GM21825 (cell line): ENCODE data around the gene PCBP3.

Experiments
- ATAC-seq: cut with Tn5 transposase; IDR thresholded peaks from one replicate; pipeline ENCODE4 v1.9.1; 2021; ENCODE audit warnings: mild to moderate bottlenecking, moderate library complexity; ENCODE audit not compliant: unreplicated experiment

Gene PCBP3

DNA sequence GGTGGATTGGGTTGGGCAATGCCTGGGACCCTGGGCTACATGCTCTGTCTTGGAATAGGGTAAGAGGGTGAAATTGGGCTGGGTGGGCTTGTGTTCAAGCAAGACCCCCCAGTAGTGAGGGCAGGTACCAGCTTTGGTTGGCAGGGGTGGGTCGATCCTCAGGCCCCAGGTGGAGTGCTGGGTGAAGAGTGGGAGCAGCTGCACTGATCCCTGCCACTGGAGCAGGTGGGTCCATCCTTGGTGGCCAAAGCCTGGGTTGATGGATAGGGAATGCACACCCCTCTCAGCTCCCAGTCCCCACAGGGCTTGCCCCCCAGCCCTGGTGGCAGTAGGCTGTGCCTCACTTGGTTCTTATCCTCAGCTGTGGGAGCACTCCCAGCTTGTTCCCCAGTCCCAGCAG lies 135.2 kb downstream of the PCBP3 start:
- no peak for ATAC-seq

DNA sequence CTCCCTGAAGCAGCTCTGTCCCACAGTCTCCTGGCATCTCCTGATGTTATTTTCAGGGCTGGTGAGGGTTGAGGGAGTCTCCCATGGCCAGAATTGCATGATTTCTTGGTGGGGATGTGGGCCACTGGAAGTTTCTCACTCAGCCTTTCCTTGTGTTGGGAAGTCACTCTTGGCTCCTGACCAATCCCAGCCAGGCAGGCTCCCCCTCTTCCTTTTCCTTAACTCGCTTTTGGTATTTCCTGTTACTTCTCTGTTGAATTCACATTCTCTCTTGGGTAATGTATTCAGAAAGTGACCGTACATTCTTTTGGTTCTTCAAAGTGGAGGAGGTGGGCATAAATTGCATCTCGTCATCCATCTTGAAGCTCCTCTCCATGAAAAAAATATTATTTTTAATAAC lies 135.7 kb downstream of the PCBP3 start:
- ATAC-seq: no peak

DNA sequence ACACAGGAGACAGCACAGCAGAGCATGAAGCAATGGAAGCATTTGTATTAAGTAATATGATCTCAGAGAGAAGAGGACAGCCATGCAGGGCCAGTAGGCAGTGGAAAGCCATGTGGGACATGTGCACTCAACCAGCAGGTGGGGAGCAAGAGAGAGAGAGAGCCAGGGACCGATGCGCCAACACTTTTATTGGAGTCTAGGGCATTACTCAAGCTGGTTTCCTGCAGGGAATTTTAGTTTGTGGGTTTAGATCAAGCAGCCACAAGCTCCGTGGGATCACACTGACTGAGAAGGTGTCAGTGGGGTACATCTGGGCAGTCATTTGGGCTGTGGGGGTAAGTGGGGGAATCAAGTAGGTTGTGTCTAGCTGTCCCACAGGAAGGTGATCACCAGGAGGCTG lies 137.1 kb downstream of the PCBP3 start:
- ATAC-seq: no peak

DNA sequence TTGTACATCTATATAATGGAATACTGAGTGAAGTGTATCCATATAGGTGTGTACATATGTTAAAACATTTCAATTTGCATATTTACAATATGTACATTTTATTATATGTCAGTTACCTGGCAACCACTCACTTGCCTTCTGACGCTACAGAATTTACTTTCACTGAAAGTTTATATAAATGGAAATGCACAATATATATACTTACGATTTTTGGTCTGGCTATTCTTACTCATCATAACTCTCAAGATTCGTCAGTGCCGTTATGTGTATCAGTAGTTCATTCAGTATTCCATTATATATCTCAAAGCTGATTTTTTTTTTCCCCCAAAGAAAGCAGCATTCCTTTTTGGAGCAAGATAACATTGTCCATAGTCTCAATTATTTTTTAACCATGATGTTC lies 138.2 kb downstream of the PCBP3 start:
- no peak for ATAC-seq

DNA sequence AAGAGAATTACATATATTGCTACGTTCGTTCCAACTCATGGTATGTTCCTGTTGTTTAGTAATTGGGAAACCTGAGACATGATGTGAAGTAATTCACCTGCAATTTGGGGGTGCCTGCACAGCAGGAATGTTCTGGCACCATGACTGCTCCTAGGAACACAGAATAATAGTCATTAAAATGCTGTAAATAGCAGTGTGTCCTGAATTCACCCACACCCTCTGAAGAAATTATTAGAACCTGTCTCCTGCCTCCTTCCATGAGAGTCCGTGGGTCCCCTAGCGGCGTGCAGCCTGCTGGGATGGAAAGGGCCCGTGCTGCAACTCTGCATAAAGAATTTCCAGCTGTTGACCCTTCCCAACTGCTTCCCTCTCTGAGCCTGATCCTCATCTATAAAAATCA lies 143.1 kb downstream of the PCBP3 start:
- ATAC-seq: no peak

DNA sequence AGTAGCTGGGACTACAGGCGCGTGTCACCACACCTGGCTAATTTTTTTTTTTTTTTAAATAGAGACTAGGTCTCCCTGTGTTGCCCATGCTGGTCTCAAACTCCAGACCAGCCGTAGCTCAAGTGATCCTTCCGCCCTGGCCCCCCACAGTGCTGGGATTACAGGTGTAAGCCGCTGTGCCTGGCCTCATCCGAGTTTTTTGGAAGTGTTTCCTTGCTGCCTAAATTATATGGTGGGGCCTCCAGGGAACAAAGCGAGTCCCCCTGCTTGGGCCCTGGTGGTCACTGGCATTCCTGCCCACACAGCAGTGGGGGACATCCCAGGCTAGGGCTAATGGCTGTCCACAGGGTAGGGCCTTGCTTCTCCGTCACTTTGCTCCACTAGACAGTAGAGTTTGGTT lies 143.8 kb downstream of the PCBP3 start:
- ATAC-seq: no peak

DNA sequence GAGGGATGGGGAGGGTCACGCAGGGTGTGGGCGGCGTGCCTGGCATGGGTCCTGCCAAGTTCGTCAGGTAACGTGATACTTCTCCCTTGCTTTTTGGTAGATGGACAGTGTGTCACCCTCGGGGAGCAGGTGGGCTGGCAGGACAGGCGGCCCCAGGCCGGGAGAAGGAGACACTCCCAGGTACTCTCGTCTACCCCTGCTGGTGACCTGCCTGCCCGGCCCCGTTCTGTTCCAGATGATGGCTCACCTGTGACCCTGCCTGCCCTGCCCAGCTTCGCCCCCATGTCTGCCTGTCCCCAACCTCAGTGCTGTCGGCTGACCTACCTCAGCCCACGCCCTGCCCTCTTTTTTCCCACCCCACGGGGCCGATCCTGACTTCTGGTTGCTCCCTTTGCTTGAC lies 144.7 kb downstream of the PCBP3 start:
- no peak for ATAC-seq

DNA sequence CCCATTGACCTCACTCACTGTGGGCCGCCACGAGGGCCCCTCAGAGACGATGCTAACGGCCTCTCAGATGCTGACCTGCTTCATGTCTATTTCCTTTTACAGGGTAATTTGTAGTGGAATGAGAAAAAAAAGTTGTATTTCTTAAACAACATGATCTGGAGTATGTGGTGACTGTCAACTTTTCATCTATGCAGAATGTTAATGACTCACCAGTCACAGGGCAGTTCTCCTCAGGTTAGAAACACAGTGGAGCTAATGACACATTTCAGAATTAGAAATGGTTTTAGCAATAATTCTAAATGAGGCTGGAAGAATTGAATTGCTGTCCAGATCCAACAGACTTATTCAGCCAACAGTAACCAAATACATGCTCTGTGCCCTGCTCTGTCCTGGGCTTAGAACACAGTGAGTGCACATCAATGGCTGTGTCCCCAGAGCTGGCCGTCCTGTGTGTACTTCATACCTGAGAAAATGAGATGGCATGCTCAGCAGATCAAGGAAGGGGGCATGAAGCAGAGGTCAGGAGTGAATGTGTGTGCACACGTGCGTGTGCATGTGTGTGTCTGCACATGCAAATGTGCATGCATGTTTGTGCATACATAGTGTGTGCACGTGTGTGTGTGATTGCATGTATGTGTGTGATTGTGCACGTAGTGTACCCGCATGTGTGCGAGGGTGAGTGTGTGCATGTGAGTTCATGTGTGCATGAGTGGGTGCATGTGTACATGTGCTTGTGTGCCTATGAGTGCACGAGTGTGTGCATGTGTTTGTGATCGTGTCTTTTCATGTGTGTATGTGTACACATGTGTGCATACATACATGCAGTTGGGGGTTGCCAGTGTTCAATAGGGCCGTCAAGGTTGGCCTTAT lies 145.3 kb downstream of the PCBP3 start:
- ATAC-seq: no peak

DNA sequence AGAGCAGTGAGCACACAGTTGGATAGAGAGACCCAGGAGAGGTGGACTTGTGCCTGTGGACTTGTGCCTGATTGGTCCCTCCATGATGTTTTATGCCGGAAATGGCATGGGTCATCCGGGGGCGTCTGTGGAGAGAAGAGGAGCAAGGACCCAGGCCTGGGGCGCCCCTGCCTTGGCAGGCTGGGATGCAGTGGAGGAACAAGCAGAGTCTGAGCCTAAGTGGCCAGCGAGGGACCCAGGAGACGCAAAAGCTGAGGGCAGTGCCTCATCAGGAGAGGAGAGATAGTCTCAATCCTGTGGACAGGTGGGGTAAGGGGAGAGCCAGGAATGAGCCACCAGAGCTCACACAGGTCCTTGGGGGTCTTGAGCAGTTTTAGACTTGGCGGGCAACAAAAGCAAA lies 146.9 kb downstream of the PCBP3 start:
- ATAC-seq: no peak

DNA sequence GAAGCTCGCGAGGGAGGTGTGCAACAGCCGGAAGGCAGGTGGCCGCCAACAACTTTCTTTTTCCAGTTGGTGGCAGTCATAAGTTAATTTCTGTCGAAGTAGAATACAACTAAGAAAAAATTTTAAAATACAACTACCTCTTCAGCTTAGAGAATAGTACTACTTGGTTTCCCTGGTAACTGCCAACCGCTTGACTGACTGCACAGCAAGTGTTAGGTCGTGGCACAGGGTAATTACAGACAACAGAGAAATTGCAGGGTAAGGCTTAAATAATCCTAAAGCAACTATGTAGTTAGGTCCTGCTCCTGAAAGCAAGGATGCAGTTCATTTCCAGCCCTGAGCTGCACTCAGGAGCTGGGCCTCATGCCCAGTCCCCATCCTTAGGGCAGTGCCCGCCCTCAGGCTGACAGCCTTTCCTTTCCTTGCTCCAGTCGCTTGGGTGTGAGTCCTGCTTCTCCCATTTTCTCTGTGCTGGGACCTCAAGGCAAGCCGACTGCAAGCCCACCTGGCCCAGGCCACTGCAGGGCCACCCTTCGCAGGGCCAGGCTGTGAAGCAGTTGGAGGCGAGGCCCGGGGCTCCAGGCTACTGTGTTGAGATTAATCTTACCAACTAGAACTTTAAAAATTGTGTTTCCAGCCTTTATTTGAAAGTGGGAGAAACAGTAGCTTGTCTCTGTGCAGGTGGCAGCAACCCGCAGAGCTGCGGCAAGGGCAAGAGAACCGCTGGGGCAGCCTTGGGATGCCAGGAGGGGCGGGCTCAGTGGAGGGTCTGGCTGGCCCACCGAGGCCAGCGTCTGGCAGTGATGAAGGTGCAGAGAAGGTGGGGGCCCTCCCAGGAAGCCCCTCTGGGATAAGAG lies 148.3 kb downstream of the PCBP3 start:
- no peak for ATAC-seq

DNA sequence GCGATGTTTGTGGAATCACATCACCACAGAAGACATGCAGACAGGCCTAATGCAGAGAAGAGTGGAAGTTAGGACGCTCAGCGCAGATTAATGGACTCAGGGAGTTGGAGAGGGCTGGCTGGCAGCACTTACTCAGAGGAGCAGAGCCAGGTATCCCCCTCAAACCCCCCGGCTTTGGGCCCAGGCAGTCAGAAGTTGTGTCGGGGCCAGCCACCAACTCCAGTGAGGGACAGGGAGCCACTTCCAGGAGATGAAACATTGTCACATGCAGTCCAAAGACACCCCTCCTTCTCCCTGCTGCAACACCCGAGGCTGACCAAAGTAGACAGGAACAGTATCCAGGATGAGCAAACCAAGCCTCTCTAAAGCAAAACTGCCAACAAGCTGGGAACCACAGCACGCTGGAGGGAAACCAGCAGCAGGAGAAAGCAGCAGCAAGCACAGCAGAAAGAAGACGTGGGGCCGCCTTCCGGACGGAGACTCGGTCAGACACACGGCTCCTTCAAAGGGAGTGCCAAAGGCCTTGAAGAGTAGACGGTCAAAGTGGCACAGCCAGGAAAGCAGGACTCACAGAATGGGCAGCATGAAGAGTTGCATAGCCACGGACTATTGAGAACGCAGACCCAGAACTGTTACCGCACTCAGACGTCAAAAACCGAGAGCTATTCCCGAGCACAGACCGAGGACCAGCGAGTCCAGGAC lies 149.3 kb downstream of the PCBP3 start:
- no peak for ATAC-seq

DNA sequence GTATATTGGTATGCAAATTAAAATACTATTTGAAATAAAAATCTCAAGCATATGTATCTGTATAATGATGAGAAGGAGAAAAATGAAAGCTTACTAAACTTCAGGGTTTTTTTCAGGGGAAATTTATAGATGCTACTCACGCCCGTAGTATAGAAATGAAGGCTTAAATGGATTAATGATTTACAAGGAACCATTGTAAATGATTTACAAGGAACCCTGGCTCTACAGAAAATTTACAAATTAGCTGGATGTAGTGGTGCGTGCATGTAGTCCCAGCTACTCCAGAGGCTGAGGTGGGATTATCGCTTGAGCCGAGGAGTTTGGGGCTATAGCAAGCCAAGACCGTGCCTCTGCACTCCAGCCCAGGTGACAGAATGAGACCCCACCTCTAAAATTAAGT lies 150.5 kb downstream of the PCBP3 start:
- no peak for ATAC-seq

DNA sequence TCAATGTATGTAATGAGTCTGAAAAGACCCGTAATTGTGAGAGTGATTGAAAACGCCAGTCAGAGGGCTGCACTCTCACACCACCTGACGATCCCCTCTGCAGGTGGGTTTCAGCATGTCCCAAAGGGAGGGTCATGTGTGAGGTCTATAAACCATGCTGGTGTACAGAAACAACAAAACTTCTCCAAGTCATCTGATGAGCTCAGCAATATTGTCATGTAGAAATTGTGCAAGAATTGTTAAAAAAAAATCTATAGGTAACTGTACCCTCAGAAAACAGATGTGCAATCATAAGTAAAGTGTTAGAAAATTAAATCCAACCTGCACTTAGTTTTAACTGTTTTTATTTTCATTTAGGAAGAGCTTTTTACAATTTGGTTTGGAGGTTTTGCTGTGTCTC lies 152.5 kb downstream of the PCBP3 start:
- ATAC-seq: no peak

DNA sequence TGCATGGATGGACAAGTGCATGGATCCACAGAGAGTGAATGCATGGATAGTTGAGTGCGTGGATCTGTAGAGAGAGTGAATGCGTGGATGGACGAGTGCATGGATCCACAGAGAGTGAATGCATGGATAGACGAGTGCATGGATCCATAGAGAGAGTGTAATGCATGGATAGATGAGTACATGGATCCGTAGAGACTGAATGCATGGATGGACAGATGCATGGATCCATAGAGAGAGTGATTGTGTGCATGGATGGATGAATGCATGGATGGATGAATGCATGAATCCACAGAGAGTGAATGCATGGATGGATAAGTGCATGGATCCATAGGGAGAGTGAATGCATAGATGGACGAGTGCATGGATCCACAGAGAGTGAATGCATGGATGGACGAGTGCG lies 153.8 kb downstream of the PCBP3 start:
- no peak for ATAC-seq

DNA sequence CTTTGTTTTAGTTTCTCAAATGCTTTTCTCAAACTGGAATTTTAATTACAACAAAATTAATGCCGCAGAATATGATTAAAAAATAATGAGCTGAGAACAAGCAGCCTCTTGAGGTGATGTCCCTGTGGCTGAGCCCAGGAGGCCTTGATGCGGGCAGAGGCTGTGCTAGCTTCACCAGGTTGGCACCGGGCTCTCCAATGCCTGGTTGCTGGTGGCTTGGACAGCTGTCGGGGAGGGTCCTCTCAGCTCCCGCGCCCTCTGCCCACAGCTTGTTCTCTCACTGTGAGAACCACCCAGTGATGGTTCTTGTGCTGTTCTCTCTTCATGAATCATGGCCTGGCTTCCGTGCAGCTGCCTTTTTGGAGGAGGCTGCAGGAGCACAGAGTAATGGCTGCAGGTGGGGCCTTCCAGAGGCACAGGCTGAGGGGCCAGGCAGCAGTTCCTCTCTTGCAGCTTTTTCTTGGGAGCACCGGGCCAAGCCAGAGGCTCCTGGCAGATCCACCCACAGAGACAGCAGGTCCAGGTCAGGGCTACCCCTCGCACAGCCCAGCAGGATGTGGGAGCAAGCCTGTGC lies 156.3 kb downstream of the PCBP3 start:
- ATAC-seq: no peak

DNA sequence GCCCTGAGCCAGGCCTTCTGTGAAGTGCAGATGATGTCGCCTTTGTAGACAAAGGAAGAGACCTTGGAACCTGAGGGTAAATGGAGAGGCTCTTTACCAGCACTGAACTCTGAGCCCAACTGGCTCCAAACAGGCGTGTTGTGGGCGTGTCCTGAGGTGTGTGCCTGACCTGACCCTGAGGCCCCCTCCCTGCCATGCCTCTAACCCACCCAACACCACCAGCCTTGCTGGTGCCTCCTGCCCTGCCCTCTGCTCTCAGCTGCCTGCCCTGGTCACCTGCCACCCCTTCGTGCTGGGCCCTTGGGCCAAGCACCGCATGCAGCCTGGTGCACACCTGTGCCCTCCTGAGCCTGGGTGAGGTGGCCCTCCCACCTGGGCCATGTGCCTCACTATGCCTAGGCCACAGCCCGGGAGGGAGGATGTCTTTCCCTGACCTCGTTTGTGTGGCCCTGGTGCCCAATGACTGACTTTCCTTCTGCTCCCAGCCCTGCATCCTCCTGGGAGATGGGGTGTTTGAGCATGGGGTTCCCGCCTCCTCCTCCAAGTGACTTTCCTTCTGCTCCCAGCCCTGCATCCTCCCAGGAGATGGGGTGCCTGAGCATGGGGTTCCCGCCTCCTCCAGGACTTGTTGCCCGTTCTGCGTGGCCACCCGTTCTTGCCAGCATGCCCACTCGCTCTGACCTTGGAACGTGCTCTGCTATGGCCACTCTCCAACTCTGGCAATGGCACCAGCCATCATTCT lies 157.0 kb downstream of the PCBP3 start:
- no peak for ATAC-seq

DNA sequence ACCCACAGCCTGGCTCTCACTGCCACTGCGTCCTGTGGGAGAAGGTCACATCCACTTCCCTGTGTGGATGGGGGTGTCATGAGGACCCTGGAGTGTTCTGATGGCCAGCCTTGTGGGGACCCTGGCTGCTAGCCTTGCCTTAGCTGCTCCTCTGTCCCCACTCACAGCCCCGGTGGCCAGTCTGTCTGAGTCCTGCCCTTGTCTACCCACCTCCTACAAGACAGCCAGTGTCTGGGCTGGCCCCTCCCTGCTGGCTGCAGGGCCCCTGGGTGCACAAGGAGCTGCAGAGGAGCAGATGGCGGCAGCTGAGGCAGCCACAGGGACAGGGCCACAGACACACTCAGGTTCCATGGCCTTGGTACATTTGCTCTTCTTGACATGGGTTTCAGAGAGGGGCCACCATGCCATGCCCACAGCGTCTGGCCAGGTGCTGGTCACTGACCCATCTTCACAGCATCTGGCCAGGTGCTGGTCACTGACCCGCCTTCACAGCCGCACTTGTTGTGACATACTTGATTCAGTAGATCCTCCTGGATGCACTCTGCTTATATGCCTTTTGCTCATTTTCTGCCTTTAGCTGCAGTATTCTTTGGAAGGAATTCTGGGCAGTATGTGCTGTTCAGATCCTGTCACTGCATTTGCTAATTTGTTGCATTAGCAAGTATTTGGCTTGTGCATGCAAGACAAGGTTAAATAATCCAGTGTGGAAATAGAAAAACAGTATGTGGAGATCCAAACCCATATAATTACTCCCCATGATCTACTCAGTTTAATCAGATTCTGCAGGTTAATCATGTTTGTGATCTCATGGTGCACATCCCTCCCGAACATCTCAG lies 157.8 kb downstream of the PCBP3 start:
- no peak for ATAC-seq

DNA sequence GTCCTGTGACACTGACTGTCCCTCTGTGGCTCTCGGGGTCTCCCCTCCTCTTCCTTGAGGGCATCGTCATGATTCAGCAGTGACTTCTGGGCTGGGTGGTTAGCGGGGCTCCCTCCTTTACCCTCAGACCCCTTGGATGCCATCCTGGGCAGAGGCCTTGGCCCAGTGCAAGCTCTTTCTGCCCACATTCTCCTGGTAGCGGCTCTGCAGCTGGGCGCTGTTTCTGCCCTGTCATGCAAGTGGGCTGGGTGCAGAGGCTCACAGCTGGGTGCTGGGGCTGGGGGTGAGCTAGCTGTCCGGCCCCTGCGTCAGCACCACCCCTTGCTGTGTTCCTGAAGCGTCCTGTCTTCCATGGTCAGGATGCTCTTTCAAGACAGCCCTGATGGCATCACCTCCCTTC lies 158.5 kb downstream of the PCBP3 start:
- no peak for ATAC-seq

DNA sequence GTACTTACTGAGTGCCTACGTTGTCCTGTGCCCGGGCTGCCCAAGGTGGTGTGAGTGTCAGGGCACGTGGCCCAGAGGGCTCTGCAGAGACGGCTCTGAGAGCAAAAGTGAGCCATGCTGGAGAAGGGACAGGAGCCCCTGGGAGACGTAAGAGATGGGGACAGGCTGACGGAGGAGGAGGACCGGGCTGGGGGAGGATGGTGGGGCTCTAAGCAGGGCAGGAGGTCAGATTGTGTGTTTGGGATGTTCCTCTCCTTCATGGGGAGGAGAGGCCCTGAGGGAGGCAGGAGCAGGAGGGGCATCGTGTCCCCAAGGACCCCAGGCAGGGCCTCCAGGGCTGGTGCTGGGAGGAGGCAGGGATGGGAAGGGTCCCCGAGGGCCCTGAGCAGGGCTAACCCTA lies 158.9 kb downstream of the PCBP3 start:
- no peak for ATAC-seq
